Measurements from ENCODE around the gene DDTL.
"Not testable (repeated sequence)": the region's sequence is repeated elsewhere in the genome, so short reads cannot be mapped to it uniquely, and the experiment has no call there.

DDTL gene

GRCh38 chr22:23966568-23966967 is at the start of gene DDTL:
Gene DDTL, plus strand, starts transcription at chr22:23966888. Its CDS starts 27 bp downstream, at chr22:23966915.
- not testable (repeated sequence) for DNase-seq

- not testable (repeated sequence) for DNase-seq
Measured at GRCh38 chr22:23920267-23920611, 46.4 kb upstream of the DDTL start.

GRCh38 chr22:23921586-23922201 is 45.0 kb upstream of the DDTL start:
- DNase-seq = not testable (repeated sequence)

- no peak for DNase-seq
Measured at GRCh38 chr22:23922921-23923320, 43.8 kb upstream of the DDTL start.

- no peak for DNase-seq
Measured at GRCh38 chr22:23925020-23925606, 41.6 kb upstream of the DDTL start.

GRCh38 chr22:23926561-23926960 is 40.1 kb upstream of the DDTL start:
- DNase-seq = no peak

GRCh38 chr22:23938328-23939016 is 28.2 kb upstream of the DDTL start:
- no peak for DNase-seq

- no peak for DNase-seq
Measured at GRCh38 chr22:23939017-23939357, 27.7 kb upstream of the DDTL start.

GRCh38 chr22:23940166-23940565 is 26.5 kb upstream of the DDTL start:
- not testable (repeated sequence) for DNase-seq

- DNase-seq = not testable (repeated sequence)
Measured at GRCh38 chr22:23947391-23947790, 19.3 kb upstream of the DDTL start.

- DNase-seq = not testable (repeated sequence)
Measured at GRCh38 chr22:23949764-23950163, 16.9 kb upstream of the DDTL start.

GRCh38 chr22:23951383-23951782 is 15.3 kb upstream of the DDTL start:
- DNase-seq = not testable (repeated sequence)

GRCh38 chr22:23952794-23953405 is 13.8 kb upstream of the DDTL start:
- not testable (repeated sequence) for DNase-seq

GRCh38 chr22:23953485-23953884 is 13.2 kb upstream of the DDTL start:
- not testable (repeated sequence) for DNase-seq

- DNase-seq = not testable (repeated sequence)
Measured at GRCh38 chr22:23954193-23954990, 12.3 kb upstream of the DDTL start.

GRCh38 chr22:23954991-23955305 is 11.7 kb upstream of the DDTL start:
- DNase-seq = not testable (repeated sequence)

- not testable (repeated sequence) for DNase-seq
Measured at GRCh38 chr22:23955886-23956285, 10.8 kb upstream of the DDTL start.

- not testable (repeated sequence) for DNase-seq
Measured at GRCh38 chr22:23956301-23956900, 10.3 kb upstream of the DDTL start.

- DNase-seq = not testable (repeated sequence)
Measured at GRCh38 chr22:23961084-23961771, 5.5 kb upstream of the DDTL start, which contains the start of gene GSTT2B. Gene GSTT2B, minus strand, starts transcription at chr22:23961195. Its CDS starts 64 bp downstream, at chr22:23961131.

GRCh38 chr22:23966094-23966493 is 594 bp upstream of the DDTL start:
- not testable (repeated sequence) for DNase-seq

- no peak for DNase-seq
Measured at GRCh38 chr22:23969071-23969470, 2.4 kb downstream of the DDTL start.

- no peak for DNase-seq
Measured at GRCh38 chr22:23970201-23970641, 3.5 kb downstream of the DDTL start.

Measured in NCI-H187 treated with DMSO at 0.1 percent for 48 hours (cell line).